ENCODE results near the gene OPA3.
"Not testable (repeated sequence)": the region's sequence is repeated elsewhere in the genome, so short reads cannot be mapped to it uniquely, and the experiment has no call there.

OPA3 gene

DNA sequence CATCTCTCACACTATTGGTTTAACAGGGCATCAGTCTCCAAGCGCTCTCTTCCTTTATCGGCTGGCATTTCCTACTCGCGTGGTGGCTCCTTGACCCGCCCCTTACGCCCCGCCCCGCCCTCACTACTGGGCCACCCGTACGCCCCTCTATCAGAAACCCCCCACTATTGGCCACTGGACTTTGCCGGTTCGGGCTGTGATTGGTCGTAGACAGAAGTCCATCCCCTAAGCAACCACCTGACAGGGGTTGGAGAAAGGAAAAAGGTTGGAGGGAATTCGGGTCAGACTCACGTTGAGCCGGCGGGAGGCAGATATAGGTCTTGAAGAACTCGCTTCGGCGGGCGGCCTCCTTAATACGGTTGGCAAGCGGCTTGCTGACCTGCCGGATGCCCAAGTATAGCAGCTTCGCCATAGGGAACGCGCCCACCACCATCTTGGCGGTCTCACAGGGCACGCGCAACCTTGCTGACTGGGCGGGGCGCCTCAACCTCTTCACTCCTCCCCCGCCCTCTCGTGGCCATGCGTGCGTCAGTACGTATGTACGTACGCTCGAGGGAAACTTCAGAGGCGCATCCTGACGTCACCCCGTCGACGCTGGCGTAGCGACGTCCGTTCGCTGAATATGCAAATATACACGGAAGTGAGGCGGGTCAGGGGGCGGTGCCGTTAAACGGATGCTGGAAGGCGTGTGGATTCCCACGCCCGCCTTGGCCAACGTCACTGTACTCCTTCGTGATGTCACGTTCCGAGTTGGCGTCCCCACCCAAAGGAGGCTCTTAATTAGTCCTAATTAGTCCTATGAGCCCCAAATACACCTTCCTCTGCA lies at the start of gene OPA3:
Gene OPA3, minus strand, starts transcription at position 471 of the 826 bp plus-strand sequence. Its CDS starts 38 bp downstream, at position 433.
- DNase-seq, result peak; percentile 99 to 100

GRCh38 chr19:45632468-45633196 lies 48.0 kb upstream of the OPA3 start:
- DNase-seq, result peak; percentile 37 to 42

- no peak for DNase-seq
Observed at GRCh38 chr19:45630463-45630862, 45.9 kb upstream of the OPA3 start.

DNA sequence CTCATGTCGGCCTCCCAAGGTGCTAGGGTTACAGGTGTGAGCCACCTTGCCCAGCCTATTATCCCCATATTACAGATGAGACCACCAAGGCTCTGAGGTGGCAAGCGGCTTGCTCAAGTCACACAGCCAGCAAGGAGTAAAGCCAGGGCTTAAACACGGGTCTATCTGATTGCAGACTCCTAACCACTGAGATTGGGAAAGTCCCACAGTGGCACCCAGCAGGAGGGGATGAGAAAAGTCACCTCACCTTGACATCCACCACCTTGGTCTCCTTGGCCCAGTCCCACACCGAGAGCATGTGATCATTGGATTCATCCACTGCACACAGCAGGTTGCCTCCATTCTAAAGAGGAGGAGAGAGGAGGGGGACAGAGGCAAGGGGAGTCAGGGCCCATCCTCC lies 45.1 kb upstream of the OPA3 start:
- no peak for DNase-seq

DNA sequence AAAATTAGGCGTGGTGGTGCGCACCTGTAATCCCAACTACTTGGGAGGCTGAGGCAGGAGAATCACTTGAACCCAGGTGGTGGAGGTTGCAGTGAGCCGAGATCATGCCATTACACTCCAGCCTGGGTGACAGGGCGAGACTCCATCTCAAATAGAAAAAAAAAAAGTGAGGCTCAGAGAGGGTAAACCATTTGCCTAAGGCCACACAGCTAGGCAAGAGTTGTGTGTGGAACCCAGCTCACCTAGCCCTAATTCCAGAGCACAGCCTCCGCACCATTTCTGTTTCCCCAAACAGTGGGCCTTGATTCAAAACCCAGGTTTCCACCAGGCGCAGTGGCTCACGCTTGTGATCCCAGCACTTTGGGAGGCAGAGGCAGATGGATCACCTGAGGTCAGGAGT lies 43.6 kb upstream of the OPA3 start:
- not testable (repeated sequence) for DNase-seq

GRCh38 chr19:45623984-45624383 lies 39.4 kb upstream of the OPA3 start:
- no peak for DNase-seq

- no peak for DNase-seq
Observed at GRCh38 chr19:45621976-45622503, 37.4 kb upstream of the OPA3 start.

- no peak for DNase-seq
Observed at GRCh38 chr19:45621389-45621788, 36.8 kb upstream of the OPA3 start.

- DNase-seq, result no peak
Observed at GRCh38 chr19:45616704-45617017, 32.1 kb upstream of the OPA3 start.

- DNase-seq, result peak; percentile 80 to 82
Observed at GRCh38 chr19:45615795-45616703, 31.4 kb upstream of the OPA3 start.

GRCh38 chr19:45615056-45615455 lies 30.5 kb upstream of the OPA3 start:
- DNase-seq, result not testable (repeated sequence)

DNA sequence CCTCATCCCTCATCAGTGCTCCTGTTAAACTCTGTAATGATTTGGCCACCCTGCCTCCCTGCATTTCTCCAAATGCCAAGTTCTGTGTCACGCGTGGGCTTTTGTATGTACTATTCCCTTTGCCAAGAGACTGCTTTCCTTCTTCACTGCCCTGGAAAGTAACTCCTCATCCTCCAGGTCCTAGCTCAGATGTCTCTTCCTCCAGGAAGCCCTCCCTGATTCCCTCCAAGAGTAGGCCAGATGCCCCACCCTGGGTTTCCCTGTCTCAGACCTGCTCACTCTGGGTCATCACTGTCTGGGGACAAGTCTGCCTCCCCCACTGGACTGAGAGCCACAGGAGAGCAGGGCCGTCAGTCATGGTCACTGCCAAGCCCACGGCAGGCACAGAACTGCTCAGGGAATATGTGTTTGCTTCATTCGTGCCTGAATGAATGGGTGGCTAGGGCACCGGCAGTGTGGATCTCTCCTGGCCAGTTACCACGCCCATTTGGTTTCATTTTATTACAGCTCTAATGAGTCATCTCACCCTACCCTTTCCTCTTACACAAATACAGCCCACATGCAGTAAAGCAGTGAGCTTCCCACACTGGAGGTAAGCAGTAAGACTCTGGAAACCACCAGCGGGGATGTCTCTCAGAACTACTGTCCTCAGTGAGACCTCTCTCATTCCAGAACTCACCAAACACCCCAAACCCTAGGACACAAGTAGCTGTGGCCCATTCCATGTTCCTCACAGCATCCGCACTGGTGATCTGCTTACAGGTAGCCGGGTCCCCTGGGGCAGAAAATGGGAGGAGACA lies 29.5 kb upstream of the OPA3 start:
- peak; percentile 36 to 41 for DNase-seq

GRCh38 chr19:45608948-45609347 lies 24.3 kb upstream of the OPA3 start:
- DNase-seq, result no peak

DNA sequence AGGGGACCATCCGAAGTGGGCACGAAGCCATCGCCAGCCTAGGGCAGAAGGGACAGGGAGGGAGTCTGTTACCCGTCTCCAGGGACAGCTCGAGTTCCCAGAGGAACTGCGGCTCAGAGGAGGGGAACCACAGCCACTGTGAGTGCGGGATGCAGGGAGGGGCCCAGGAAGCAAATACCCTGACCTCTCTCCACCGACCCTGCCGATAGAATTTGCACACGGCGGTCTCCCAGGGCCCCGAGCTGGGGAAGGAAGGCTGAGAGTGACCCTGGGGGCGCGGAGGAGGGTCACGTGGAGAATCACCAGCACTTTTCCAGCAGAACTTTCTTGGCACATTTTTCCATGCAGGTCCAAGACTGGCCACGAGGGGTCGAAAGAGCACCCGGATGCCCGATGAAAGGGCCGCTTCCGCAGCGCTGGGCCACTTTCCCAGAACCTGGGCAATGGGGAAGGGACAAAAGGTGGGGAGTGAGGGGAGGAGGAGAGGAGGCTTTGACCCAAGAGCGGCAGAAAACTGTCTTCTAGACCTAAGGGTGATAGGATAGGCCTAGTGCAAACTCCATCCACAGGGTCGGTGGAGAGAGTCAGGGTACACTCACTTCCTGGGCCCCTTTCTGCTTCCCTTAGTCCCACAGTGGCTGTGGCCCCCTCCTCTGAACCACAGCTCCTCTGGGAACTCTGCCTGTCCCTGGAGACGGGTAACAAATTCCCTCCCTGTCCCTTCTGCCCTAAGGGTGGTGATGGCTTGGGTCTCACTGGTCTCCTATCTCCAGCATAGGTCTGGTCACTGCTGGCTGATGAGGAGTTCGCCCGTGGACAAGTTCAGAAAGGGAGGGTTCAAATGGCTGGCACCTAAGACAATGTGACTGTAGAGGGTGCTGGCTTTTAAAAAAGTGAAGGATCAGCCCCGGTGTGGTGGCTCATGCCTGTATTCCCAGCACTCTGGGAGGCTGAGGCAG lies 22.7 kb upstream of the OPA3 start:
- peak; percentile 24 to 47 for DNase-seq

DNA sequence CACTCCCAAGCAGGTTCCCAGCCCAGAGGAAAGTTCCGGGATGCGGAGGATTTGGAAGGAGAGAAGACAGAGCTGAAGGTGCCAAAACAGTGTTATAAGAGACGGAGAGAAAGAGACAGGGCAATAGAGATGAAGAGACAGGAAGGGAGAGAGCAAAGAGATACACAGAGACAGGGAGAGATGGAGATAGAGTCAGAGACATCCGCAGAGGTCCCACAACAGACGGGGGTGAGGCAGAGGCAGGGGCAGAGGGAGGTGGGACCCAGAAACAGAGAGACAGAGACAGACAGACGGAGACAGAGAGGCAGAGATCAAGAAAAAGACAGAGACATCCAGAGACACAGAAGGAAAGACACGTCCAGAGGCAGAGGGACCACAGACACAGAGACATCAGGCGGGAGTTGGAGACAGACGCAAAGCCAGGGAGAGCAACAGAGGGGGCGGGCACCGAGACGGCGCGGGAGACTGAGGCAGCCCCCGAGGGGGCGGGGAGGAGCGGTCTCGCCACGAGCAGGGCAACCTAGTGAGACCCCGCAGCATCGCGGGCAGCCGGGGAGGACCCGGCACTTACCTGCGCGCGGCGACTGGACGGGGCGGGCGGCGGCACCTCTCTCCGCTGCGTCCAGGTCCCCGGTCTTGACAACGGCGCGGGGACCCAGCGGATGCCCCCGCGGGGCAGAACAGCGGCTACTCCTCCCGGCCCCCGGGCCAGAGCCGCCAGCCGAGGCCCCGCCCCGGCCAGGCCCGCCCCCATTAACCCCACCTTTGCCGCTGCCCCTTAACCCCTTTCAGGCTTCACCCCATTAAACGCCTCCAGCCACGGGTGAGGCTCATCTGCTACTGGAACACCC lies 17.1 kb upstream of the OPA3 start, which contains the start of gene GPR4:
Gene GPR4, minus strand, starts transcription at position 689 of the 851 bp plus-strand sequence. CDS start 10,346 bp downstream, outside the sequence.
- no peak for DNase-seq

- DNase-seq, result no peak
Observed at GRCh38 chr19:45601115-45601514, 16.5 kb upstream of the OPA3 start.

DNA sequence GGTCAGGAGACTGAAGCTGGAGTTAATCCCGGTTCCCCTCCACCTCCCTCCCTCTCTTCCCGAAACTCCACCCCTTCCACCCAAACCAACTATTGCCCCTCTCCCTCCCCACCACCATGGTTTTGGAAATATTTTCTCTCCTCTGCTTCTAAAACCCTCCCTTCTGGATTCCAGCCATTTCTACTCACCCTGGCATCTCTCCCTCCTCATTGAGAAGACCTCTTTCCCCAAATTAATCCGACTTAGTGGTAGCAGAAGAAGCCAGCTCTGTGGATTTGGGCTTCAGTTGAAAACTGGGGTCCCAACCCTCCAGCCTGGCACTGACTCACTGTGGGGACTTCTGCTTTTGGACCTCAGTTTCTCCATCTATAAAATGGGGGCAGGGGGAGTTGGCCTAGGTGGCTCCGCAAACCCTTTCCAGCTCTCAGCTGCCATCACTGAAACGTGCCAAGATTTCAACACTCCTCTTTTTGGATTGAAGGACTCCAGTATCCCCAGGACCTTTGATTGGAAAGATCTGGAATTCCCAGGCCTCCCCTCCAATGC lies 15.8 kb upstream of the OPA3 start:
- no peak for DNase-seq

DNA sequence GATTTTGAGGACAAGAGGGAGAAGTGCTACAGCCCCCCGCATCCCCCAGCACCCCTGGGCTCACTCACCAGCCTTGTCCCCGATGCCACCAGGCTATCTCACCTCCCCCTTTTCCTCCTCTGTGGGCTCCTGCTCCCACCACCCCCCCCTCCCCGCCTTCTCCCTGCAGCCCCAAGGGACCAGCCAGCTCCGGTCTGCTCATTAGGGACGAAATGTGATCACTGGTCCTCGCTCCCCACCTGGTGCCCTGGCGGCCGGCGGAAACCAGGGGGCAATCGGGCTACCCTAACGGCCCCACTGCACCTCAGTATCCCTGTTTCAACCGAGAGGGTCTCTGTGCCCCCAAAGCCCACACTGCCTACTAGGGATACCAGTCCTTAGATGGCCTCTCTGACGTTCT lies 14.7 kb upstream of the OPA3 start:
- DNase-seq, result no peak

GRCh38 chr19:45598267-45599001 lies 13.8 kb upstream of the OPA3 start:
- peak; percentile 8 to 14 for DNase-seq
